Transverse colon (tissue), 4 donors: ENCODE data around the gene LRBA. TPM values are rescaled to one million over a fixed set of nuclear protein-coding genes. Genes with fewer than 3 reads are reported as not detected.
"Not testable (repeated sequence)": the region's sequence is repeated elsewhere in the genome, so short reads cannot be mapped to it uniquely, and the experiment has no call there.

Experiments used
- DNase-seq: peaks from one replicate; pipeline ENCODE4 v3.0.0-alpha.2; 2019
- H3K27ac ChIP-seq, 4 donors: fragments of 200-600 bp; sonication (generic); 2 replicates each; pipeline ENCODE4 v1.5.1; 2016 to 2018; ENCODE audit warnings: inconsistent platforms in 4 of 4
- H3K27me3 ChIP-seq: fragments of 200-600 bp; sonication (generic); 2 replicates; pipeline ENCODE4 v1.5.1; 2017; ENCODE audit warnings: inconsistent platforms
- H3K36me3 ChIP-seq, 4 donors: fragments of 200-600 bp; sonication (generic); 2 replicates each; pipeline ENCODE4 v1.5.1; 2017 to 2019; ENCODE audit warnings: inconsistent platforms in 4 of 4
- H3K4me1 ChIP-seq, 4 donors: fragments of 200-600 bp; sonication (generic); 2 replicates each; pipeline ENCODE4 v1.5.1; 2017 to 2020; ENCODE audit warnings: inconsistent platforms in 4 of 4
- H3K4me3 ChIP-seq, 4 donors: fragments of 200-600 bp; sonication (generic); 1 replicate in 1 of 4; 2 replicates in 3 of 4; pipeline versions ENCODE4 v1.5.1 to v1.6.1; 2017 to 2019; ENCODE audit warnings: inconsistent platforms in 4 of 4
- H3K9me3 ChIP-seq, 2 donors: fragments of 200-600 bp; sonication (generic); 2 replicates each; pipeline ENCODE4 v1.5.1; 2017 to 2019; ENCODE audit warnings: inconsistent platforms in 2 of 2
- EP300 ChIP-seq: sonication (generic); formaldehyde crosslinking; IDR thresholded peaks from one replicate; pipeline ENCODE4 v1.6.1; 2017; ENCODE audit warnings: antibody characterized with exemption, low read depth
- POLR2A ChIP-seq: fragments of 450-650 bp; IDR thresholded peaks from one replicate; pipeline ENCODE4 v1.6.1; 2016; ENCODE audit warnings: antibody characterized with exemption, mild to moderate bottlenecking, moderate library complexity
- POLR2AphosphoS5 ChIP-seq, 3 donors: sonication (generic); formaldehyde crosslinking; IDR thresholded peaks; one replicate each; pipeline ENCODE4 v1.6.1; 2016; ENCODE audit warnings: antibody characterized with exemption in 3 of 3
- WGBS, 2 donors: methylation state at CpG; one replicate each; pipeline ENCODE4 v1.1.5; 2018; ENCODE audit warnings: low coverage in 1 of 2; 5-methylcytosine and 5-hydroxymethylcytosine counted together
- in situ Hi-C, 4 donors: fragments of 200-750 bp; cut with MboI; loops; one replicate each; pipeline versions ENCODE4 v1.15.0 to v1.15.1; 2017; ENCODE audit warnings: low sequenced_read_pairs in 3 of 4, low pct_ligation_motif_present in 1 of 4, low pct_unique_long_range_greater_than_20kb in 1 of 4
- intact Hi-C: fragments of 100-400 bp; cut with DNase I; formaldehyde crosslinking; loops from one replicate; pipeline ENCODE4 v1.15.1; 2023; ENCODE audit warnings: low total_unique reads
- total RNA-seq, 4 donors: library from RNA; depleted of rRNA; stranded (reverse); fragments of >200 nt; gene quantifications; one replicate each; pipeline ENCODE4 v1.1.0, GENCODE V29; 2016
- TF ChIP-seq, protein P1 (sequence below), 5 experiments: fragments of 200-600 bp in 3 of 5; fragments of 450-650 bp in 2 of 5; sonication (generic) in 3 of 5; IDR thresholded peaks; 1 replicate in 2 of 5; 2 replicates in 3 of 5; pipeline ENCODE4 v1.5.1; 2016 to 2017; ENCODE audit warnings: antibody characterized with exemption in 5 of 5, inconsistent platforms in 3 of 5, mild to moderate bottlenecking in 2 of 5, moderate library complexity in 1 of 5

The LRBA gene, protein sequence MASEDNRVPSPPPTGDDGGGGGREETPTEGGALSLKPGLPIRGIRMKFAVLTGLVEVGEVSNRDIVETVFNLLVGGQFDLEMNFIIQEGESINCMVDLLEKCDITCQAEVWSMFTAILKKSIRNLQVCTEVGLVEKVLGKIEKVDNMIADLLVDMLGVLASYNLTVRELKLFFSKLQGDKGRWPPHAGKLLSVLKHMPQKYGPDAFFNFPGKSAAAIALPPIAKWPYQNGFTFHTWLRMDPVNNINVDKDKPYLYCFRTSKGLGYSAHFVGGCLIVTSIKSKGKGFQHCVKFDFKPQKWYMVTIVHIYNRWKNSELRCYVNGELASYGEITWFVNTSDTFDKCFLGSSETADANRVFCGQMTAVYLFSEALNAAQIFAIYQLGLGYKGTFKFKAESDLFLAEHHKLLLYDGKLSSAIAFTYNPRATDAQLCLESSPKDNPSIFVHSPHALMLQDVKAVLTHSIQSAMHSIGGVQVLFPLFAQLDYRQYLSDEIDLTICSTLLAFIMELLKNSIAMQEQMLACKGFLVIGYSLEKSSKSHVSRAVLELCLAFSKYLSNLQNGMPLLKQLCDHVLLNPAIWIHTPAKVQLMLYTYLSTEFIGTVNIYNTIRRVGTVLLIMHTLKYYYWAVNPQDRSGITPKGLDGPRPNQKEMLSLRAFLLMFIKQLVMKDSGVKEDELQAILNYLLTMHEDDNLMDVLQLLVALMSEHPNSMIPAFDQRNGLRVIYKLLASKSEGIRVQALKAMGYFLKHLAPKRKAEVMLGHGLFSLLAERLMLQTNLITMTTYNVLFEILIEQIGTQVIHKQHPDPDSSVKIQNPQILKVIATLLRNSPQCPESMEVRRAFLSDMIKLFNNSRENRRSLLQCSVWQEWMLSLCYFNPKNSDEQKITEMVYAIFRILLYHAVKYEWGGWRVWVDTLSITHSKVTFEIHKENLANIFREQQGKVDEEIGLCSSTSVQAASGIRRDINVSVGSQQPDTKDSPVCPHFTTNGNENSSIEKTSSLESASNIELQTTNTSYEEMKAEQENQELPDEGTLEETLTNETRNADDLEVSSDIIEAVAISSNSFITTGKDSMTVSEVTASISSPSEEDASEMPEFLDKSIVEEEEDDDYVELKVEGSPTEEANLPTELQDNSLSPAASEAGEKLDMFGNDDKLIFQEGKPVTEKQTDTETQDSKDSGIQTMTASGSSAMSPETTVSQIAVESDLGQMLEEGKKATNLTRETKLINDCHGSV (N-terminal part only)
- 100 to 1,000 TPM in 3 of 4 donors, 10 to 100 TPM in 1; 82.7 to 125 (median 112) TPM for total RNA-seq

DNA sequence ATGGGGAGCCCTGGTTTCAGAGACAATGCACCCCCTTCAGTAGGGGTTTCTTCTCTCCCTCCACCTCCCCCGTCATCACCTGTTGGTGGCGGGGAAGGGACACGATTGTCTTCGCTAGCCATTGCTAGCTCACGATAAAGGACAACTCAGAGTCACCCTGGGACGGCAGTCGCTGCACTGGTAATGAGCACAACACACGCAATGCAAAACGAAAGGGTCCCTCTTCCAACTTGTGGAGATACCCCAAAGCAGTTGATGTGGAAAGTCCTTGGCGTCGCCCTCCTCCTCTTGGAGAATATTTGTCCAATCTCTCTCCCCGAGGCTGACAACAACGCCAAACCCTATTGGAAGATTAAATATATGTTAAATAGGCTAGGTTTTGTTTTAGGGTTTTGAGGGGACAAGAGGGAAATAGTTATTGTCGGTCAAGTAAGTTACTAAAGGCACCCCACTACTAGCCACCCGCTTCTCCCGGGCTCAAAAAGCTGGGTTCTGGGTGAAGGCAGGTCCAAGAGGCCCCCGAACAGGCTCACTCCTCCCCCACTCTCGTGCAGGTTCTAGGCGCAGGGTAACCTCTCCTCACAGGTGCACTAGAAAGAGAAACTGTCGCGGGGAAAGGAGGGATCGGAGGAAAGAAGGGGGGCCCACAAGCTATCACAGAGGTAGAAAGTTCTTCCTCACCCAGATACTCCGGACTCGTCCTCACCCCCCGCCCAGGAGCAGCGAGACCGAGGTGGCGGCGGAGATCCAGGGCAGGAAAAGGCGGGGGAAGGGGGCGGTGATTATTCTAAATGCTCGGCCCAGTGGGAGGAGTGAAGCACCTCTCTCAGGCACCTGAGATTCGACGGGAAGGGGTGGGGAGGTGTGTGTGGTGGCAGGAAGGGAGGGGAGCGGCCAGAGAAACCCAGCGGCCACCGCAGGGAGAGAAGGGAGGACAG is at the start of gene LRBA:
LRBA (minus strand) TSS at position 764 of the 938 bp plus-strand sequence; CDS start at position 122, 642 bp downstream.
- Histone ChIP-seq H3K27me3 (no peaks in the 10 kb centered on the region), H3K36me3 (no peaks in the 10 kb centered on the region), H3K4me3 (peak within 1 kb of the TSS; percentile 89 to 100 (median 92)), H3K27ac (peak within 1 kb of the TSS; percentile 98 to 99 (median 99)), H3K4me1 (peaks cover 3 to 27% (median 15%) of the 10 kb centered on the region in 4 donors), H3K9me3 (no peaks in the 10 kb centered on the region)
- 1% methylated on average over 37 of the region's 37 CpGs; no CpG with 5 or more reads in 1 of the 2 donors for WGBS, 2 donors
- intact Hi-C loops (no loop called here), in situ Hi-C loops (no loop called here)
- peak; percentile 91 for DNase-seq
- no peak for TF ChIP-seq POLR2A
- TF ChIP-seq, protein P1, sequence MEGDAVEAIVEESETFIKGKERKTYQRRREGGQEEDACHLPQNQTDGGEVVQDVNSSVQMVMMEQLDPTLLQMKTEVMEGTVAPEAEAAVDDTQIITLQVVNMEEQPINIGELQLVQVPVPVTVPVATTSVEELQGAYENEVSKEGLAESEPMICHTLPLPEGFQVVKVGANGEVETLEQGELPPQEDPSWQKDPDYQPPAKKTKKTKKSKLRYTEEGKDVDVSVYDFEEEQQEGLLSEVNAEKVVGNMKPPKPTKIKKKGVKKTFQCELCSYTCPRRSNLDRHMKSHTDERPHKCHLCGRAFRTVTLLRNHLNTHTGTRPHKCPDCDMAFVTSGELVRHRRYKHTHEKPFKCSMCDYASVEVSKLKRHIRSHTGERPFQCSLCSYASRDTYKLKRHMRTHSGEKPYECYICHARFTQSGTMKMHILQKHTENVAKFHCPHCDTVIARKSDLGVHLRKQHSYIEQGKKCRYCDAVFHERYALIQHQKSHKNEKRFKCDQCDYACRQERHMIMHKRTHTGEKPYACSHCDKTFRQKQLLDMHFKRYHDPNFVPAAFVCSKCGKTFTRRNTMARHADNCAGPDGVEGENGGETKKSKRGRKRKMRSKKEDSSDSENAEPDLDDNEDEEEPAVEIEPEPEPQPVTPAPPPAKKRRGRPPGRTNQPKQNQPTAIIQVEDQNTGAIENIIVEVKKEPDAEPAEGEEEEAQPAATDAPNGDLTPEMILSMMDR (IDR thresholded peaks at IDR 0.05): no peak
- no peak for TF ChIP-seq EP300
- TF ChIP-seq POLR2AphosphoS5 (IDR thresholded peaks at IDR 0.05): peak in 1 of 3 donors; percentile 24

DNA sequence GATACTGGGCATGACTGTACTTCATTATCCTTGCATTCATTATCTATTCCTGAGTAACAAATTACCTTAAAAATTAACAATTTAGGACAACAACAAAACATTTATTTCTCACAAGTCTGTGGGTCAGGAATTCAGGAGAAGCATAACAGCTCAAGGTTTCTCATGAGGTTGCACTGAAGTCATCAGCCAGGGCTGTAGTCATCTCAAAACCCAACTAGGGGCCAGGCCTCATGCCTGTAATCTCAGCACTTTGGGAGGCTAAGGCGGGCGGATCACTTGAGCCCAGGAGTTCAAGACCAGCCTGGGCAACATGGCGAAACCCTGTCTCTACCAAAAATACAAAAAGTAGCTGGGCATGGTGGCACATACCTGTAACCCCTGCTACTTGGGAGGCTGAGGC is 48.1 kb upstream of the LRBA start:
- H3K27ac ChIP-seq, in situ Hi-C loops, H3K27me3 ChIP-seq, DNase-seq, H3K4me3 ChIP-seq, H3K9me3 ChIP-seq, intact Hi-C loops, H3K4me1 ChIP-seq, H3K36me3 ChIP-seq: not testable (repeated sequence)
- 95% methylated on average over 3 of the region's 3 CpGs; no CpG with 5 or more reads in 1 of the 2 donors for WGBS, 2 donors

DNA sequence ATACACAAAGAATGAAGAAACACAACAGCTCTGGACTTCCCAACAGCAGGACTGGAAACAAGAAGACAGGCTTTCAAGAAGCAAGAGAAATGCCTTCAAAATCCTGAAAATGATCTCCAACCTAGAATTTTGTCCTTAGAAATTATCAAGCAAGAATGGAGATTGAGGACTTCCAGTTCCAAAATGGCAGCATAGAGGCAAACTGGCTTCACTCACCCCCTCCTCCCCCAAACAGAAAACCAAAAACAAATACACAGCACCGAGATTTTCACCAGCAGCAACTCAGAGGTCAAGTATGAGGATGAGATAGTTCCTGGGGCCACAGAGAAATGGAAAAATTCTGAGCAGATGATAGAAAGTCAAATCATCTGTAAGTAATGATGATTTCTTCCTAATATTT is 40.5 kb upstream of the LRBA start:
- TF ChIP-seq POLR2A (no peak), POLR2AphosphoS5 (IDR thresholded peaks at IDR 0.05) (no peak), EP300 (no peak)
- WGBS, 2 donors: 44% methylated on average over 1 of the region's 1 CpG; no CpG with 5 or more reads in 1 of the 2 donors
- H3K9me3 ChIP-seq: no peaks in the 10 kb centered on the region
- no peak overlapping the region for H3K27ac ChIP-seq
- in situ Hi-C loops (no loop called here), intact Hi-C loops (no loop called here)
- H3K4me1 ChIP-seq: no peaks in the 10 kb centered on the region
- DNase-seq: no peak
- H3K4me3 ChIP-seq: no peak overlapping the region
- H3K27me3 ChIP-seq: no peaks in the 10 kb centered on the region
- H3K36me3 ChIP-seq: no peaks in the 10 kb centered on the region

DNA sequence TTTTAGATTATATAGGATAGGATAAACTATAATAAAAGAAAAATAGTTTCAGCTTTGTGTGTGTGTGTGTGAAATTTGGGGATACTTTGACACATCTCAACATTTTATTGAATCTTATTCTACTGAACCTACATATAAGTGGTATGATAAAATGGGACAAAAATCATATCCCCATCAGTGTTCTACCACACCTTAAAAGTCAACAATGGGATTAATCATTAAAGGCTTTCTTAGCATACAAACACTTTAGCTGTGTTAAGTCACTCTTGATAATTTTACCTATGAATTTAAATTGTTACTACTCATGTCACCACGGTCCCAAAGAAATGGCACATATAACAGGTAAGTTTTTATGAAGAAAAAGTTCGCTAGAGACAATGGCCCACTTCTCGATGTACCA is 37.7 kb upstream of the LRBA start:
- Histone ChIP-seq H3K9me3 (no peaks in the 10 kb centered on the region), H3K4me3 (no peak overlapping the region), H3K27ac (no peak overlapping the region), H3K27me3 (no peaks in the 10 kb centered on the region), H3K36me3 (no peaks in the 10 kb centered on the region), H3K4me1 (no peaks in the 10 kb centered on the region)
- TF ChIP-seq POLR2AphosphoS5 (IDR thresholded peaks at IDR 0.05) (no peak), EP300 (no peak), POLR2A (no peak)
- TF ChIP-seq, protein P1 (IDR thresholded peaks at IDR 0.05): no peak
- 80 to 81% methylated on average over 3 of the region's 3 CpGs for WGBS, 2 donors
- in situ Hi-C loops: no loop called here
- intact Hi-C loops: no loop called here
- DNase-seq: no peak
